Activated gamma-delta T cell treated with anti-CD3 and anti-CD28 coated beads, Interleukin-2, amount 50 U/mL, for 16 hours (primary cell): ENCODE measurements around the gene VWA7.

ENCODE experiments used
- DNase-seq: peaks from one replicate; pipeline ENCODE4 v3.0.0-alpha.2; 2020; ENCODE audit warnings: low read depth

VWA7 gene

GRCh38 chr6:31750411-31751022 lies 26.6 kb downstream of the VWA7 start:
- DNase-seq: no peak

- DNase-seq: no peak
These were observed 27.7 kb downstream of the VWA7 start for GRCh38 chr6:31749301-31750036.

- no peak for DNase-seq
These were observed 32.7 kb downstream of the VWA7 start for GRCh38 chr6:31744422-31744821.

GRCh38 chr6:31742894-31743293 lies 34.2 kb downstream of the VWA7 start:
- no peak for DNase-seq

GRCh38 chr6:31741815-31742214 lies 35.3 kb downstream of the VWA7 start:
- DNase-seq: no peak

GRCh38 chr6:31740397-31741223 lies 36.5 kb downstream of the VWA7 start:
- no peak for DNase-seq

GRCh38 chr6:31739639-31740396 lies 37.3 kb downstream of the VWA7 start, which contains the start of gene MSH5:
Gene MSH5, plus strand, starts transcription at chr6:31740005. Its CDS starts 462 bp downstream, at chr6:31740467.
- peak; percentile 91 for DNase-seq

GRCh38 chr6:31737991-31738979 lies 38.8 kb downstream of the VWA7 start:
- DNase-seq: peak; percentile 39

- DNase-seq: no peak
These were observed 39.7 kb downstream of the VWA7 start for GRCh38 chr6:31737315-31737990.

- DNase-seq: no peak
These were observed 40.3 kb downstream of the VWA7 start for GRCh38 chr6:31736768-31737314.

GRCh38 chr6:31736021-31736767 lies 40.9 kb downstream of the VWA7 start, which contains the start of gene CLIC1:
Gene CLIC1, minus strand, starts transcription at chr6:31736530. Its CDS starts 230 bp downstream, at chr6:31736300.
- peak; percentile 44 for DNase-seq

GRCh38 chr6:31734821-31735406 lies 42.2 kb downstream of the VWA7 start:
- DNase-seq: peak; percentile 42

- DNase-seq: no peak
These were observed 42.8 kb downstream of the VWA7 start for GRCh38 chr6:31734247-31734820.

- DNase-seq: no peak
These were observed 43.4 kb downstream of the VWA7 start for GRCh38 chr6:31733734-31734133.

- no peak for DNase-seq
These were observed 45.1 kb downstream of the VWA7 start for GRCh38 chr6:31732029-31732428.

GRCh38 chr6:31730631-31731086 lies 46.5 kb downstream of the VWA7 start:
- no peak for DNase-seq

GRCh38 chr6:31729979-31730630 lies 47.0 kb downstream of the VWA7 start:
- peak; percentile 56 for DNase-seq
